ENCODE data around the gene TRIM2. TPM values are rescaled to one million over a fixed set of nuclear protein-coding genes. Genes with fewer than 3 reads are reported as not detected.

TRIM2 gene
- total and polyA plus RNA-seq, 2 experiments from 2014 or later: 22.0 to 61.5 TPM

GRCh38 chr4:153186046-153186728 lies 18.1 kb upstream of the TRIM2 start:
- Mint-ChIP-seq H3K36me3 (ENCODE audit: low read depth) (no peaks in the 10 kb centered on the region), H3K4me3 (no peak overlapping the region), H3K27me3 (ENCODE audit: insufficient read depth, low read depth, poor library complexity) (no peaks in the 10 kb centered on the region), H3K9me3 (no peaks in the 10 kb centered on the region), H3K27ac (no peak overlapping the region), H3K4me1 (peaks cover 19% of the 10 kb centered on the region)
- Histone ChIP-seq H4K20me1 (replicated peaks; ENCODE audit: insufficient read depth) (no peaks in the 10 kb centered on the region), H3K79me2 (replicated peaks; ENCODE audit: insufficient read depth) (no peaks in the 10 kb centered on the region), H3K4me3 (no peak overlapping the region), H3K27me3 (ENCODE audit: insufficient read depth) (no peaks in the 10 kb centered on the region), H3F3A (replicated peaks; ENCODE audit: low read depth) (no peaks in the 10 kb centered on the region), H3K4me1 (ENCODE audit: insufficient read depth) (0 out of 2 replicates have a peak, but pooled peaks cover 5% of the 10 kb centered on the region), H3K36me3 (ENCODE audit: insufficient read depth) (no peaks in the 10 kb centered on the region), H3K4me2 (no peak overlapping the region), H3K9me2 (ENCODE audit: insufficient read depth) (0 out of 2 replicates have a peak, but pooled peaks cover 4% of the 10 kb centered on the region), H2AFZ (no peak overlapping the region), H3K27ac (ENCODE audit: low read depth) (no peak overlapping the region)
- no peak for ATAC-seq
- DNase-seq (ENCODE audit: low spot score): no peak
- TF ChIP-seq EZH2 (IDR thresholded peaks at IDR 0.05; ENCODE audit: low read depth, unreplicated experiment) (no peak), EZH2phosphoT487 (IDR thresholded peaks at IDR 0.05; ENCODE audit: unreplicated experiment) (no peak), JUNB (IDR thresholded peaks at IDR 0.05; ENCODE audit: unreplicated experiment) (no peak), ETS1 (IDR thresholded peaks at IDR 0.05) (no peak), ZNF331 (CRISPR knock-in tag; IDR thresholded peaks at IDR 0.05; ENCODE audit: low read depth) (no peak), POLR2AphosphoS5 (IDR thresholded peaks at IDR 0.05; ENCODE audit: low read depth) (no peak), CREB1 (CRISPR knock-in tag; IDR thresholded peaks at IDR 0.05; ENCODE audit: low read depth) (no peak), ZNF462 (CRISPR knock-in tag; IDR thresholded peaks at IDR 0.05) (no peak), CTCF (conservative IDR thresholded peaks at IDR 0.05; ENCODE audit: low read depth in 2 of 2) (no peak), REST (IDR thresholded peaks at IDR 0.05; ENCODE audit: unreplicated experiment) (no peak), ZNF114 (CRISPR knock-in tag; IDR thresholded peaks at IDR 0.05) (no peak)
